LHCN-M2 (cell line): Measurements from ENCODE around the gene GINS3. TPM values are rescaled to one million over a fixed set of nuclear protein-coding genes. Genes with fewer than 3 reads are reported as not detected.

Experiments
- DNase-seq: peaks from one replicate; pipeline ENCODE4 v3.0.0-alpha.2; 2012; ENCODE audit warnings: low read depth
- total RNA-seq: library from RNA; depleted of rRNA; stranded (reverse); fragments of >200 nt; gene quantifications from 2 replicates; pipeline ENCODE4 v1.2.3, GENCODE V29; 2014

The GINS3 gene
- total RNA-seq, 1 experiment from 2014 or later, result 15.8 TPM

DNA sequence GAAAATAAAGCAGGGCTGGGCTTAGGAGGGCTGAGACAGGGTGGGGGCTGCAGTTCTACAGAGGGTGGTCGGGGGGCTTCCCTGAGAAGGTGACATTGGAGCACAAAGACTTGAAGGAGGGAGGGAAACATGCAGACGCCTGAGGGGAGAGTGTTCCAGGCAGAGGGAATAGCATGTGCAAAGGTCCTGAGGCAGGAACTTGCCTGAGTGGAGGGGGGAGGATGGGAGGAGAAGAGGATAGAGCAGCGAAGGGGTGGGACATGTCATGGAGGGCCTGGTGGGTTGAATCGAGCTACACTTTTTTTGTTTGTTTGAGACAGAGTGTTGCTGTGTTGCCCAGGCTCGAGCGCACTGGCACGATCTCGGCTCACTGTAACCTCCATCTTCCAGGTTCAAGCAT, 33.0 kb downstream of the GINS3 start:
- DNase-seq, result no peak

DNA sequence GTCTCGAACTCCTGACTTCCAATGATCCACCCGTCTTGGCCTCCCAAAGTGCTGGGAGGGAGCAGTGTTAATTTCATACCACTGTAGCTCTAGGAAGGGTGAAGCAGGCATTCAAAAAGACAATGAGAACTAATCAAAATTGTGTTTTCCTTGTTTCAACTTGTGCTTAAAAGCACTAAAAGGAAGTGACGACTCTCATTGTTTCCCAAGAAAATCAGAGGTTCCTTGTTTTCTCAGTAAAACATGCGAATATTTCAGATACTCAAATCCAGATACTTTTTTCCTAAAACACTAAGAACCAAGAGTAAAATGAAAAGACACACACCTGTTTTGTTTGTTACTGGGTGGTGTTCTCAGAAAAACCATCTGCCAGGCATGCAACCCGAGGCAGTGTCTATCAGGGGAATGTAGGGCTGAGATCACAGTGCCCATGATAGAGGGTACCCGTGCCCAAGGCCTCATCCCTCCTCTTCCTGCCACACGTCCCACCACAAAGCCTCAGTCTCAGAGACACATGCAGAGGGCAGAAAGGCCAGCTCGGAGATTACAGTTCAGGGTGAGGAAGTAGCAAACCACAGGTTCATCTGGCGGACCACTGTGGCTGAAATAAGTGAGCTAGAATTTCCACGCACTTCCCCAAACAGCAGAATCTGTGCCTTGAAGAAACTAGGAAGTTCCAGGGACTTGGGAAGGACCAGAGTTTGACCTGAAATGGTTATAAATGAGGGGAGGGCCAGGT, 33.7 kb downstream of the GINS3 start:
- DNase-seq, result peak; percentile 37

DNA sequence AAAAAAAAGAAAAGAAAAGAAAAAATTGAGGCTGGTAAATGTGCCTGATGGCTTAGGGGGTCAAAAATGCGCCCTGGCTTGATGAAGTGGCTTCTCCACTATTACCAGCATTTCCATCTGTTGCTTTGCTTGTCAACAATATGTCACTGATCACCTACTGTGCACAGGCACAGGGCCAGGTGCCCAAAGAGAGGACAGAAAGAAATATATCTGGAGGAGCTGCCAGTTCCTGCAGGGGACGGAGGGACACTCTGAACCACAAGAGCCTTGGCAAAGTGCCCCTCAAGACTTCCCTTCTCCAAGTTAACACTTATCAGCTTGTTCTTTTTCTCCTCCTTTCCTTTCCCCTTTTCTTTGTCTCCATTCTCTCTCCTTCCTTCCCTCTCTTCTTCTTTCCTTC, 34.7 kb downstream of the GINS3 start:
- no peak for DNase-seq

DNA sequence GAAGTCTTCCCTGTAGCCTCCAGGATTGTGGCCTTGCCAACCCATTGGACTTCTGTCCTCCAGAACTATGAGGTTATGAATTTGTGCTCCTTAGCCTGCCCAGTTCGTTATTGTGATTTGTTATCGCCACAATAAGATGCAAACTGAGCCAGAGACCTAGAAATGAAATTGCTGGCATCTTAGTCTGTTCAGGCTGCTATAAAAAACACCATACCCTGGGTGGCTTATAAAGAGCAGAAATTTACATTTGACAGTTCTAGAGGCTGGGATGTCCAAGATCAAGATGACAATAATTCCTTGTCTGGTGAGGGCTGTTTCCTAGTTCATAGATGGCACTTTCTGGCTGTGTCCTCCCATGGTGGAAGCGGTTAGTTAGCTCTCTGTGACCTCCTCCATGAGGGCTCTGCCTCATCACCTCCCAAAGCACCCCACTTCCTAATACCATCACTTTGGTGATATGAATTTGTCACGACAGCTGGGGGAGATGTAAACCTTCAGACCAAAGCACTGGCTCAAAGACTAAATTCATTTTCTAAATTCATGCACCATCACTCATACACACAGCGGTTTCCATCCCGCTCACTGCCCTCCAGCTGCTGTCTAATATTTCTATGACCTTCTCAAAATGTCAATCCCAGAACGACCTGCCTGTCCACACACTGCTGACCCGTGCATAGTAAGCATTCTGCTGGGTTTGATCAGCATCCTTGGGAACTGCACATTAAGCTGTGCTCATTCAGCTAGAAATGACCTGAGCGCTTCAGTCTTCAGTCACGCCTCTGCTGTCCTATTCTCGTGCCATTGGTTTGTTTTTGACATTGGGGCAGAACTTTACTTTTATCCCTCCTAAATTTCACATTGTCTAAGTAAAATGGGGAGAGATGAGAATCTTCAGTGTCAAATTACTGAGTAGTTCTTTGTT, 36.6 kb downstream of the GINS3 start:
- peak; percentile 85 for DNase-seq

DNA sequence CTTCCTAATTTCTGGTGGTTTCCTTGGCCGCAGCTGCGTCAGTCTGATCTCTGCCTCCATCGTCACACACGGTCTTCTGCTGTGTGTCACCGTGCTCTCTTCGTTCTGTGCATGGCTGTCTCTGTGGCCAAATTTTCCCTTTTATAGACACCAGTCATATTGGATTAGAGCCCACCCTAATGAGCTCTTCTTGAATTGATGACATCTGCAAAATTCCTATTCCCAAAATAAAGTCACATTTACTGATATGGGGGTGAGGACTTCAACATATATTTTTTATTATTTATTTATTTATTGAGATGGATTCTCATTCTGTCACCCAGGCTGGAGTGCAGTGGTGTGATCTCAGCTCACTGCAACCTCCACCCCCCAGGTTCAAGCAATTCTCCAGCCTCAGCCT, 38.4 kb downstream of the GINS3 start:
- DNase-seq, result no peak

DNA sequence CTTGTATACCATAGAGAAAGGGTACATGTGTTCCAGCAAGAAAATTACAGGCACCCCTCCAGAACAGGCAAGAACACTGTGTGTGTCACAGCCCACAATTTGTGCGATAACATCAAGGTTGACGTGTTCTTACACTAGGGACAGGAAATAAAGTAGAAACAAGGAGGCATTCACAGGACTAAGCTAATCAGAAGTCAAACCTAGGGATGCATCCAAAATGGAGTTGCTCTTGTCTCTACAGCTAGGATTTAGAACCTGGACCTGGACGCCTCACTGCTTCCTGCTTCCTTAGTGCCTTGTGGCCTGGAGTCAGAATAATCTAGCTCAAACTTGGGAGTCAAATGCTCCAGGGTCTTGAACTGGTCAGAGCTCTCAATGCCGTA, 41.3 kb downstream of the GINS3 start:
- DNase-seq, result no peak

DNA sequence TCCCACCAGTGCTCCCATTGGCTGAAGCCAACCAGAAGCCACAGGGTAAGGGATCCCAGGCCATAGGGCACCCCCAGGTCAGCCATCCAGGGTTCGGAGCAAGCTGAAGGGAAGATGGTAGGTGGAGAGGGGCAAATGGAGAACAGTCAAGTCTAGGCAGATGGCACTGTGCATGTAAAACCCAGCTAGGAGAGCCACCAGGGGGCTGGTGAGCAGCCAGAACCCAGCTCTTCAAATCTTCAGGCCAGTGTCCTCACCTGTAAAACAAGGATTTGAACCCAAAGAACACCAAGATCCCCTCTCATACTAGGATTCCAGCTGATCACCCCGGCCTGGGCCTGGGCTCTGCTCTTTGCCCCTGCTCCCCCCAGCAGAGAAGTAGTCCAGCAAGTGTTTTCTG, 43.5 kb downstream of the GINS3 start:
- DNase-seq, result no peak

DNA sequence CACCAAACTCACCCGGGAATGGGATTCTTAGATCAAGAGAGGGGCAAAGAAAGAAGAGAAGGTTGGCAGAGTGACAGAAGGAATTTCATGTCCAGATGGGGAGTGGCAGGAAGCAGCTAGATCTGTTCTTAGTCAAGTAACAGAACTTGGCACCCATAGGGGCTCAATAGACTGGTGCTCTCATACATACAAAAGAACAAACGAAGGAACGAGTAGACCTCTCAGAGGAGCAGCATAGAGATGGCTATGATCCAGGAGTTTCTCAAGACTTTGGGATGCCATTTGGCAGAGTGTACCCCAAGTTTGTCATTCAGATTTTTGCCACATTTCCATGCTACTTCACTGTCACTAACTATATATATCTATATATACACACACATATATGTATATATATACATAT, 47.9 kb downstream of the GINS3 start:
- DNase-seq, result no peak

DNA sequence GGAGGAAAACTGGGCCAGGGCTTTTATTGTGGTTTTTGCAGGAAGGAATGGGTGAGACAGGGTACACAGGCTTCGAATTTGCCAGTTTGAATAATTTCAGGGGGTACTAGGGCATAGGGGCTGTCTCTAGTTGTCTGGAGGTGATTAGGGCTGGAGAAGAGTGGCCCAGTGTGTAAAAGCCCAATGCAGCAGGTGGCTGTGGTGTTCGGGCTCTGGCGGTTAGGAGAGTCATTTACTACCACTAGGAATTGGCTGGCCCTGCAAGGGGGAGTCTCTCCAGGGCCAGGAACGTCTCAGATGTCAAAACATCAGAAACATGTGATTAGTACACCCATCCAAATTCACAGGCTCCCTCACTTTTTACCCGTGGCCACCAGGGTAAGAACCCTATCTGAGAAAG, 50.3 kb downstream of the GINS3 start:
- peak; percentile 43 for DNase-seq

DNA sequence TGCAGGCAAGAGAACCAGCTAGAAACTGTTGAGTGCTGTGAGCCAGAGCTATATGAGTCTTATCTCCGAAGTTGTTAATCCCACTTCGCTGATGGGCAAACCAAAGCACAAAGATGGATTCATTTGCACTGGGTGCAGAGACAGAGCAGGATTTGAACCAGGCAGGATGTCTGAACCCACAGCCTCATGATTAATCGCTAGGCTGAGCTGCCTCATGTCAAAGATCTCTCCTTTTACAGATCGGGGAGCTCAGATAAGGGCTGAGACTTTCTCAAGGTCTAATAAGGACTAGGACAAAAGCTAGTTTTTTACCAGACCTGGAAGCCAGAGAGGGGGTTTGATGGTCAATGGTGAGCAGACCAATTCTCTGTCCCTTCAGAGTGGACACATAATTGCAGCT, 51.5 kb downstream of the GINS3 start:
- DNase-seq, result no peak

DNA sequence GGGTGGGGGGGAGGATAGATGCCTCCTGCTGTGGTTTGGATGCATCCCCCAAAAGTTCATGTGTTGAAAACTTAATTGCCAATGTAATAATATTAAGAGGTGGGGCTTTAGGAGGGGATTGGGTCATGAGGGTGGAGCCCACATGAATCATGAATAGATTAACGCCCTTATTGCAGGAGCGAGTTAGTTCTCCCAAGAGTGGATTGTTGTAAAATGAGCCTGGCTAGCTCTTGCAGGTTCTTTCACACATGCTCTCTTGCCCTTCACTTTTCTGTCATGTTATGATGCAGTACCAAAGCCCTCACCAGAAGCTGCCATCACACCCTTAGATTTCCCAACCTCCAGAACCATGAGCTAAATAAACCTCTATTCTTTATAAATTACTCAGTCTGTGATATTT, 52.0 kb downstream of the GINS3 start:
- no peak for DNase-seq

DNA sequence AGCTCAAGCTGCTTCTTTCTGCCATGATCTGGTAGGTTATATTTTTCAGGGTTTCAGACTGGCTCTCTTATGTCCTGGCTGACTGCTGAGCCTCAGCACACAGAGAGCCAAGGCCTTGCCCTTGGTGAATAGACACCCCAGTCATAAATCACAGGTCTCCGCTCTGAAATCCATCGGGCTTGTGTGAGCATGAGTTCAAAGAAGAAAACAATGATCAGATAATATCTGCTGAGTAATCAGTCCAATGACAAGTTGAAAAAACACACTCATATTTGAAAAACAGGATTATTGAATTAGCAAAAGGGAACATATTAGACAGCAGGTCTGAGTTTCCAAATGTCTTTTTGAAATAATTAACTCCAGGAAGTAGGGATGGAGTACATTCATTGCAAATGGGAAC, 56.6 kb downstream of the GINS3 start:
- no peak for DNase-seq

DNA sequence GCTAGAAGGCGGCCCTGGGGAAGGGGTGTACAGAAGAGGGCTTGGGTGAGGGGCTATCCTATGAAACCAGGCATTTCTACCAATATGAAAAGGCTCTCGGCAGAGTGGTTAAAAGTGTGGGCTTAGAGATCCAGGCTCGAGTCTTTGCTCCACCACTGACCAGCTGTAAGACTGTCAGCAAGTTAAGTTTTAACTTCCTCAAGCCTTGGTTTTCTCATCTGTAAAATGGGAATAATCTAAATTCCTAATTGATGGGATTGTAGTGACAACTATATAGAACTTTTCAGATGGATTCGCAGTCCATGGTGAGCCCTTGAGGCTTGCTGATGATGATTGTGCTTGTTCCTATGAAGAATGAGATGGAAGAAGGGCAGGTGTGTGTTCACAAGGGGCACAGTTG, 57.0 kb downstream of the GINS3 start:
- no peak for DNase-seq

DNA sequence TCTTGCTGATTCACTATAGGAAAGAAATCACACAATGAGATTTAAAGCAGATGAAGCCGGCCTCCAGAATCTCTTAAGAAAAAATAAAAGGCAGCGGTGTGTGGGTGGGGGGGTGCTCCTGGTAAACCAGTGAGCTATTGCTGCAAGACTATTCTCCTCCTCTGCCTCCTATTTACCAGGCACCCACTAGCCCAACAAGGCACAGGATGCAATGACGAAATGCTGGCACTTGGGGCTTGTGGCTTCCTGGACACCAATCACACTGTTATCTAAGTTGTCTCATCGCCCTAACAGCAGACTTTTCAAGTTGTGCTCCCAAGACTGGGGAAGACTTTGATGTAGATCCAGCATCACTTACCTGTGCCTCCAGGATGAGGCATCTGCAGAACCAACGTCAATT, 57.5 kb downstream of the GINS3 start:
- DNase-seq, result no peak

DNA sequence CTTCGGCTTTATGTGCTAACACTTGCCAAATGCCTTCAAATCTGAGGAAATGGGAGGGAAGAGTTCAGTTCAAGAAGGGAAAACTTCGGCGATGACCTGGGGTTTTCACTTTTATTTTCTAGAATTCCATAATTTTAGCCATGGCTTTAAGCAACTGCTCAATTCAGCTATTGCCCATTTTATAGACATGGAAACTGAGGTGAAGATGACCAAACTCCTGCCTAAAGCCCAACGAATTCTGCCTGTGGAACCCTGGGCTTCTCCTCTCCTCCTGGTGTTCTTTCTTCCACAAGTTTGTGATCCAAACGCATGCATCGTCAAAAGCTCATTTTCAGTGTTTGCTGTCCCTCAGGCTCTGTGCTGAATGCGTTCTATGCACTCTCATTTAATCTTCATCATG, 58.3 kb downstream of the GINS3 start:
- no peak for DNase-seq

DNA sequence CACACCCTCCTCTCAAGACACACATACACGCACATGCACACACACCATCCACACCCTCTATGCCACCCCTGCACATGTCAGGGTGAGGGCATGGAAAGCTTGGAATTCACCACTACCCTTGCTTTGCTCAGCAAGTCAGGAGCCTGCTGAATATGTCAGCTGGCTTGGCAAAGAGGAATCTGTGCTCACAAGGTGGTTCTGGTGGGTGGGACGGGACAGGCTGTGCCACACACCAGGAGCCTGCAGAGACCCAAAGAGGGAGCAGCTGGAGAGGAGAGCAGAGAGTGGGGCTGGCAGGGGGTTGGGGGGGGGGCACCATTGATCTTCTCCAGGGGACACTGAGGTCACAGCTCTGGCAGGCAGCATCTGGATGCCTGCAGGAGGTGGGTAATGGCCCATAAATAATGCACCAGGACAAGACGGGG, 59.0 kb downstream of the GINS3 start:
- no peak for DNase-seq

DNA sequence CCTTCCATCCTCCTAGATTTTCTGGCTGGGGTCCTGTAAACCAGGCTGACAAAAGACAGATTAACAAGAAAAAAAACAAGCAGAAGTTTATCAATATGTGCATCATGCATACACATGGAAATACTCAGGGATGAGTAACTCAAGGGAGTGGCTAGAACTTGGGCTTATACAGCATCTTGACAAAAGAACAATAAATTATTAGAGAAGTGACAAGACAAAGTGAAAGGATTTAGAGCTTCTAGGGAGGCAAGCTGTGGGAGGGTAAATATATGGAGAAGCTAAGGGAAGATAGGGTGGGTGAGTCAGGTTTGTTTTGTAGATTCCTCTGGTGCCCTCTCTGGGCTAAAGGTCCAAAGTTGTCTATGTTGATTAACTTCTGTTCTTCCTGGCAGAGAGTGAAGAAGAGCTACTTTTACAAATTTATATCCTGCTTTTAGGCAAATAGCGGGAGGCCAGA, 59.7 kb downstream of the GINS3 start:
- peak; percentile 53 for DNase-seq

DNA sequence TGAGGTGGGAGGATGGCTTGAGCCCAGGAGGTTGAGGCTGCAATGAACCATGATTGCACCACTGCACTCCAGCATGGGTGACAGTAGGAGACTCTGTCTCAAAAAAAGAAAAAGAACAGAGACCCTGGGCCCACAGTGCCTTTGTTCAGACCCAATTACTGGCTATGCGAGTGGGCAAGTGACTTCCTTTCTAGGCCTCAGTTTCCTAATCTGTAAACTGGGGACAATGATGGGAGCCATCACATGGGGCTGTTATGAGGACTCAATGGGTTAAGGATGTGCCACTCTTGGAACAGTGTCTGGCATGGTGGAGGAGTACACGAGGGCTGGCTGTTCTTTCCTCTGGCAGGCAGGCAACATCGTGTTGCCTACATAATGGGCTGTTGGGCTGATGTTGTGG, 60.4 kb downstream of the GINS3 start:
- DNase-seq, result no peak

DNA sequence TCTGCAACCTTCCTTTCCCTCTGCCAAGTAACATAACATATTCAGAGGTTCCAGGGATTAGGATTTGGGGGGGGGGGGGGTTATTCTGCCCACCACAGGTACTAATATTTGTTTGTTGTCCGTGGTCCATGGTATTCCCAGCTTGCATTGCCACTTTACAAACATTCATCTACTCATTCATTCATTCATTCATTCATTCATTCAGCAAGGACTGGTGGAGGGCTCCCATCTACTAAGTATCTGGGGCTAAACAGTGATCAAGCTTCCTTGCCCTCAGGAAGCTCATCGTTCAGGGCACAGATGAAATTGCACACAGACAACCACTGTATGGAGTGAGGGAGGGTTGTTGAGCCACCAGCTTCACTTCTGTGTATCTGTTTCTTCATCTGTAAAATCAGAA, 61.9 kb downstream of the GINS3 start:
- DNase-seq, result no peak

DNA sequence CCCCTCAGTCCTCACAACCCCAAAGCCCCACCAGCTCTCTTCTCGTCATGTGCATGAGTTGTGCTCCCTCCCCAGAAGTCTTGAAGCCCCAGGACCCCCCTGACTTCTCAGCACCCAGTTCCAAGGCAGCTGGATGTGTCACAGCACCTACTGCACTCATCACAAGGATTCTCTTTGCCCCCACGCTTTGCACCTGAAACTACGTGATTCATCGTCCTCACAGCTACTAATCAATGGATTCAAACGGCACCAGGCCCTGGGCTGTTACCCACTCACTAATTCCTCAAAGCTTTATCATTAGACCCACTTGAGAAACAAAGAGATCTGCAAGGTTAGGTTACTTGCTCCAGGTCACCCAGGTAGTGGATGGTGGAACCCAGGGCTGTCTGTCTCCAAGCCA, 62.6 kb downstream of the GINS3 start:
- DNase-seq, result no peak
